ENCODE measurements around the gene DHX34. TPM values are rescaled to one million over a fixed set of nuclear protein-coding genes. Genes with fewer than 3 reads are reported as not detected.

The DHX34 gene
- total RNA-seq, 1 donor from 2014 or later, result 17.7 TPM

DNA sequence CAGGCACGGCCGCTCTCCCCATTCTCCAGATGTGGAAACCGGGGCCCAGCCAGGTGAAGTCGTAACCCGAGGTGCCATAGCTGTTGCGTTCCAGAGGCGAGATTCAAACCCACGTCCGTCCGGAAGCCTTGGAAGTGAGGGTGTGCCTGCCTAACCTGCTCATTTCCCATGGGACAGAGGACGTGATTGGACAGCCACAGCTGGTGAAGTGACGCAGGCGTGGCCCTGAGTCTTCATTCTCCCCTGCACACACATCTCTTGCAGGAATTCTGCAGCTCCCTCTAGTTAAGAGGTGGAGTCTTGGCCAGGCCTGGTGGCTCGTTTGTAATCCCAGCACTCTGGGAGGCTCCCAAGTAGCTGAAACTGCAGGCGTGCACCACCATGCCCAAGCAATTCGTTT is 53.4 kb downstream of the DHX34 start:
- H3K9me3 ChIP-seq (ENCODE audit: insufficient read depth, low read depth, low read length), result no peaks in the 10 kb centered on the region
- no peaks in the 10 kb centered on the region for H3K27me3 ChIP-seq (ENCODE audit: insufficient read depth, low read length)
- H3K4me1 ChIP-seq (ENCODE audit: insufficient read depth, low read length), result no peaks in the 10 kb centered on the region
- FAIRE-seq (no peak), DNase-seq (ENCODE audit: low read depth) (no peak)
- Mint-ChIP-seq H3K9me3 (ENCODE audit: unreplicated experiment) (no peaks in the 10 kb centered on the region), H3K4me3 (ENCODE audit: unreplicated experiment) (no peak overlapping the region), H3K27me3 (ENCODE audit: low read depth, unreplicated experiment) (peaks cover 5% of the 10 kb centered on the region), H3K36me3 (ENCODE audit: low read depth, unreplicated experiment) (peaks cover 22% of the 10 kb centered on the region), H3K4me1 (ENCODE audit: low read depth, unreplicated experiment) (peaks cover 6% of the 10 kb centered on the region), H3K27ac (ENCODE audit: unreplicated experiment) (no peak overlapping the region)
- H3K79me2 ChIP-seq (ENCODE audit: insufficient read depth, low read length), result no peaks in the 10 kb centered on the region
- no peak overlapping the region for H3K9ac ChIP-seq (ENCODE audit: low read length)
- no peaks in the 10 kb centered on the region for H3K36me3 ChIP-seq (ENCODE audit: insufficient read depth, low read length)
- H3K4me3 ChIP-seq (ENCODE audit: insufficient read depth, low read depth, low read length), result no peak overlapping the region
- TF ChIP-seq, protein P1, sequence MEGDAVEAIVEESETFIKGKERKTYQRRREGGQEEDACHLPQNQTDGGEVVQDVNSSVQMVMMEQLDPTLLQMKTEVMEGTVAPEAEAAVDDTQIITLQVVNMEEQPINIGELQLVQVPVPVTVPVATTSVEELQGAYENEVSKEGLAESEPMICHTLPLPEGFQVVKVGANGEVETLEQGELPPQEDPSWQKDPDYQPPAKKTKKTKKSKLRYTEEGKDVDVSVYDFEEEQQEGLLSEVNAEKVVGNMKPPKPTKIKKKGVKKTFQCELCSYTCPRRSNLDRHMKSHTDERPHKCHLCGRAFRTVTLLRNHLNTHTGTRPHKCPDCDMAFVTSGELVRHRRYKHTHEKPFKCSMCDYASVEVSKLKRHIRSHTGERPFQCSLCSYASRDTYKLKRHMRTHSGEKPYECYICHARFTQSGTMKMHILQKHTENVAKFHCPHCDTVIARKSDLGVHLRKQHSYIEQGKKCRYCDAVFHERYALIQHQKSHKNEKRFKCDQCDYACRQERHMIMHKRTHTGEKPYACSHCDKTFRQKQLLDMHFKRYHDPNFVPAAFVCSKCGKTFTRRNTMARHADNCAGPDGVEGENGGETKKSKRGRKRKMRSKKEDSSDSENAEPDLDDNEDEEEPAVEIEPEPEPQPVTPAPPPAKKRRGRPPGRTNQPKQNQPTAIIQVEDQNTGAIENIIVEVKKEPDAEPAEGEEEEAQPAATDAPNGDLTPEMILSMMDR (IDR thresholded peaks at IDR 0.05; ENCODE audit: insufficient read depth, low read depth, low read length), result no peak
- no peak for TF ChIP-seq EZH2 (IDR thresholded peaks at IDR 0.05; ENCODE audit: insufficient read depth, low read length)
- H2AFZ ChIP-seq (ENCODE audit: low read depth, low read length), result no peak overlapping the region
- H3K27ac ChIP-seq (ENCODE audit: low read depth, low read length), result no peak overlapping the region
- H3K4me2 ChIP-seq (ENCODE audit: low read length), result no peak overlapping the region
- no peaks in the 10 kb centered on the region for H4K20me1 ChIP-seq (ENCODE audit: insufficient read depth, low read length)

DNA sequence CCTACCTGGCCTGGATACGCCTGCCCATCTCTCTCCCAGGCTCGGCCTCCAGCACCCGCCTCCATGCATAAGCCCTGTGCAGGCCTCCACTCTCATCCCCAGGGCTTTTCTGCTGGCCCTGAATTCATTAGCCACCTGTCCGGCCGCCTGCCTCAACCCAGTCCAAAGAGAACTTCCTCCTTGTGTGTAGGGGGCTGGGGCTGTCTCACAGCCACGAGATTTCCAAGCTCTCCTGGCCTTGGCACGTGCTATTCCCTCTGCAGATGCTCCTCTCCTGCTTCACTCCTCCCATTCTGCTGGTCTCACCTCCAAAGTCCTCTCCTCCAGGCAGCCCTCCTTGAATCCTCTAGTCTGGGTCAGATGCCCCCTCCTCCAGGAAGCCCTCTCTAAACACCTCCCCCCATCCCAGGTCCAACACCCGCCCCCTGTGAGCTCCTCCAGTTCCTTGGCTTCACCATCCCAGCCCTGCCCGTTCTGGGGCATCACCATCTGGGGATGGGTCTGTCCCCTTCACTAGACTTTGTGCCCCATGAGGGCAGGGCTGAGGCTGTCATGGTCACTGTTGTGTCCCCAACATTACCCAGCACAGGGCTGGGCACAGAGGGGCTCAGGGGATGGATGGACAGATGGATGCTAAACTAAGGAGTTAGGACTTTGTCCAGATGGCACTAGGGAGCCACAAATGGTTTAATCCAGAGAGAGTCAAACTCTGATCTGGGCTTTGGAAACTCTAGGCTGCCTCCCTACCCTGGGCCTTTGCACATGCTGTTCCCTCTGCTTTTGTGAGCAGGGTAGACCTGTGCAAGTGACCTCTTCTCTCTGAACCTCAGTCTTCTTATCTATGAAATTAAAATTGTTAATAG is 55.5 kb downstream of the DHX34 start:
- no peaks in the 10 kb centered on the region for H3K79me2 ChIP-seq (ENCODE audit: insufficient read depth, low read length)
- TF ChIP-seq, protein P1 (IDR thresholded peaks at IDR 0.05; ENCODE audit: insufficient read depth, low read depth, low read length), result no peak
- TF ChIP-seq EZH2 (IDR thresholded peaks at IDR 0.05; ENCODE audit: insufficient read depth, low read length), result no peak
- Mint-ChIP-seq H3K9me3 (ENCODE audit: unreplicated experiment) (peaks cover 4% of the 10 kb centered on the region), H3K27ac (ENCODE audit: unreplicated experiment) (no peak overlapping the region), H3K4me1 (ENCODE audit: low read depth, unreplicated experiment) (no peaks in the 10 kb centered on the region), H3K4me3 (ENCODE audit: unreplicated experiment) (peak overlapping the region; percentile 45), H3K36me3 (ENCODE audit: low read depth, unreplicated experiment) (peaks cover 36% of the 10 kb centered on the region), H3K27me3 (ENCODE audit: low read depth, unreplicated experiment) (peaks cover 2% of the 10 kb centered on the region)
- no peaks in the 10 kb centered on the region for H4K20me1 ChIP-seq (ENCODE audit: insufficient read depth, low read length)
- H3K4me1 ChIP-seq (ENCODE audit: insufficient read depth, low read length), result no peaks in the 10 kb centered on the region
- H3K9ac ChIP-seq (ENCODE audit: low read length), result no peak overlapping the region
- H3K36me3 ChIP-seq (ENCODE audit: insufficient read depth, low read length), result no peaks in the 10 kb centered on the region
- H3K4me2 ChIP-seq (ENCODE audit: low read length), result no peak overlapping the region
- DNase-seq (ENCODE audit: low read depth) (no peak), FAIRE-seq (no peak)
- H3K9me3 ChIP-seq (ENCODE audit: insufficient read depth, low read depth, low read length), result no peaks in the 10 kb centered on the region
- H3K27me3 ChIP-seq (ENCODE audit: insufficient read depth, low read length), result no peaks in the 10 kb centered on the region
- H3K27ac ChIP-seq (ENCODE audit: low read depth, low read length), result no peak overlapping the region
- no peak overlapping the region for H2AFZ ChIP-seq (ENCODE audit: low read depth, low read length)
- H3K4me3 ChIP-seq (ENCODE audit: insufficient read depth, low read depth, low read length), result no peak overlapping the region

DNA sequence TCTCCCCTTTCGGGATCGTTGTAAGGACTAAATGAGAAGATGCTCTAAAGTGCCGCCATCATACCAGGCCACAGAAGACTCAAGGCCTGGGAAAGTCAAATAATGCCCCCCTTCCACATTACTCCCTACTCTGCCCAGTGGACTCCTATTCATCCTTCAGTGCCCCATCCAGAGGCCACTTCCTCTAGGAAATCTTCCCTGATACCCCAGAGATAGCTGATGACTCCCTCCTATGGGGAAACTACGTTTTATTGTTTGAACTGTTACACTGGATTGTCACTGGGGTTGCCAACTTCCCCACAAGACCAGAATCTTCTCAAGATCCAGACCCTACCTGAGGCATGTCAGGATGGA is 56.1 kb downstream of the DHX34 start:
- H3K27ac ChIP-seq (ENCODE audit: low read depth, low read length), result no peak overlapping the region
- no peaks in the 10 kb centered on the region for H3K4me1 ChIP-seq (ENCODE audit: insufficient read depth, low read length)
- H3K27me3 ChIP-seq (ENCODE audit: insufficient read depth, low read length), result no peaks in the 10 kb centered on the region
- Mint-ChIP-seq H3K4me1 (ENCODE audit: low read depth, unreplicated experiment) (no peaks in the 10 kb centered on the region), H3K27me3 (ENCODE audit: low read depth, unreplicated experiment) (peaks cover 2% of the 10 kb centered on the region), H3K36me3 (ENCODE audit: low read depth, unreplicated experiment) (peaks cover 36% of the 10 kb centered on the region), H3K9me3 (ENCODE audit: unreplicated experiment) (peaks cover 4% of the 10 kb centered on the region), H3K4me3 (ENCODE audit: unreplicated experiment) (no peak overlapping the region), H3K27ac (ENCODE audit: unreplicated experiment) (no peak overlapping the region)
- FAIRE-seq (no peak), DNase-seq (ENCODE audit: low read depth) (no peak)
- H2AFZ ChIP-seq (ENCODE audit: low read depth, low read length), result no peak overlapping the region
- H3K9me3 ChIP-seq (ENCODE audit: insufficient read depth, low read depth, low read length), result no peaks in the 10 kb centered on the region
- no peak overlapping the region for H3K9ac ChIP-seq (ENCODE audit: low read length)
- no peaks in the 10 kb centered on the region for H3K36me3 ChIP-seq (ENCODE audit: insufficient read depth, low read length)
- no peaks in the 10 kb centered on the region for H3K79me2 ChIP-seq (ENCODE audit: insufficient read depth, low read length)
- no peak overlapping the region for H3K4me3 ChIP-seq (ENCODE audit: insufficient read depth, low read depth, low read length)
- H3K4me2 ChIP-seq (ENCODE audit: low read length), result no peak overlapping the region
- no peaks in the 10 kb centered on the region for H4K20me1 ChIP-seq (ENCODE audit: insufficient read depth, low read length)
- no peak for TF ChIP-seq EZH2 (IDR thresholded peaks at IDR 0.05; ENCODE audit: insufficient read depth, low read length)
- TF ChIP-seq, protein P1 (IDR thresholded peaks at IDR 0.05; ENCODE audit: insufficient read depth, low read depth, low read length), result no peak
